Endothelial cell of umbilical vein (primary cell): ENCODE results near the gene ATXN3L. TPM values are rescaled to one million over a fixed set of nuclear protein-coding genes. Genes with fewer than 3 reads are reported as not detected.

Source experiments
- BruUV-seq: library from RNA; stranded (reverse); fragments of 400-500 nt; replicated peaks from 2 replicates; lab custom pipeline; 2021; lab: Mats Ljungman, UMichigan
- CTCF ChIA-PET: fragments of 300-600, 350-600 bp; sonication (Branson Sonifier 250); formaldehyde crosslinking; loops from one replicate; lab custom pipeline; 2021; ENCODE audit warnings: antibody characterized with exemption, inconsistent platforms; lab: Charles Lee
- POLR2A ChIA-PET: fragments of 300-600, 350-600 bp; sonication (Branson Sonifier 250); formaldehyde crosslinking; loops from one replicate; lab custom pipeline; 2021; ENCODE audit warnings: antibody characterized with exemption, inconsistent platforms; lab: Charles Lee
- DNase-seq: peaks from one replicate; pipeline ENCODE4 v3.0.0-alpha.2; 2011; ENCODE audit warnings: low read depth, low spot score
- FAIRE-seq: peaks from 2 replicates; lab custom pipeline; 2011; peaks lifted over from hg19 to GRCh38; lab: Jason Lieb, UNC
- H2AFZ ChIP-seq: 2 replicates; pipeline ENCODE4 v1.6.0; 2012; ENCODE audit warnings: low read depth, low read length, control low read depth, inconsistent platforms
- H3K27ac ChIP-seq: 2 replicates; pipeline ENCODE4 v1.5.1; 2011; ENCODE audit warnings: low read depth, mild to moderate bottlenecking, control low read depth, low read length, moderate library complexity; ENCODE audit not compliant: insufficient read depth
- H3K27me3 ChIP-seq, 2 experiments: 2 replicates each; pipeline versions ENCODE4 v1.6.0 to v1.6.1; 2011; ENCODE audit warnings: low read length in 2 of 2, mixed read lengths in 1 of 2; ENCODE audit not compliant: control insufficient read depth in 2 of 2, insufficient read depth in 2 of 2
- H3K36me3 ChIP-seq, 2 experiments: 2 replicates in 1 of 2; 3 replicates in 1 of 2; pipeline ENCODE4 v1.5.1; 2011; ENCODE audit warnings: low read length in 2 of 2, mild to moderate bottlenecking in 1 of 2, moderate library complexity in 1 of 2; ENCODE audit not compliant: control insufficient read depth in 2 of 2, insufficient read depth in 2 of 2; ENCODE audit errors: extremely low read depth in 1 of 2
- H3K4me1 ChIP-seq: 3 replicates; pipeline ENCODE4 v1.5.1; 2011; ENCODE audit warnings: mild to moderate bottlenecking, low read length; ENCODE audit not compliant: control insufficient read depth, insufficient read depth; ENCODE audit errors: extremely low read depth
- H3K4me2 ChIP-seq: 2 replicates; pipeline ENCODE4 v1.6.1; 2011; ENCODE audit warnings: low read length, control low read depth, mixed read lengths; ENCODE audit not compliant: insufficient read depth
- H3K4me3 ChIP-seq, 3 experiments: fragments of 200-600 bp in 1 of 3; sonication (generic), shearing (Covaris generic) in 1 of 3; replicated peaks in 1 of 3; 2 replicates each; pipeline ENCODE4 v1.5.1; 2011 to 2016; ENCODE audit warnings: control low read depth in 3 of 3, low read length in 3 of 3, mild to moderate bottlenecking in 2 of 3, inconsistent platforms in 1 of 3, low read depth in 1 of 3, moderate library complexity in 1 of 3; ENCODE audit not compliant: insufficient read depth in 1 of 3
- H3K79me2 ChIP-seq: 2 replicates; pipeline ENCODE4 v1.6.0; 2012; ENCODE audit warnings: low read length, inconsistent platforms; ENCODE audit not compliant: control insufficient read depth, insufficient read depth
- H3K9ac ChIP-seq: replicated peaks from 2 replicates; pipeline ENCODE3; 2011; ENCODE audit warnings: low read length, control low read depth; ENCODE audit not compliant: insufficient read depth; ENCODE audit errors: extremely low read depth
- H3K9me1 ChIP-seq: replicated peaks from 3 replicates; pipeline ENCODE4 v1.6.0; 2011; ENCODE audit warnings: mild to moderate bottlenecking, low read length; ENCODE audit not compliant: control insufficient read depth, insufficient read depth; ENCODE audit errors: extremely low read depth
- H3K9me3 ChIP-seq: replicated peaks from 2 replicates; pipeline ENCODE4 v1.5.1; 2012; ENCODE audit warnings: low read length, inconsistent platforms; ENCODE audit not compliant: control insufficient read depth, insufficient read depth
- H4K20me1 ChIP-seq: replicated peaks from 2 replicates; pipeline ENCODE3; 2011; ENCODE audit warnings: mild to moderate bottlenecking, low read length; ENCODE audit not compliant: control insufficient read depth, insufficient read depth; ENCODE audit errors: extremely low read depth
- CTCF ChIP-seq, 2 donors: IDR thresholded peaks; 1 replicate in 1 of 2; 2 replicates in 1 of 2; pipeline ENCODE4 v1.5.1; 2011; ENCODE audit warnings: low read length in 2 of 2, mild to moderate bottlenecking in 2 of 2, moderate library complexity in 2 of 2, control low read depth in 1 of 2, inconsistent platforms in 1 of 2, low read depth in 1 of 2; ENCODE audit not compliant: insufficient read depth in 1 of 2; ENCODE audit errors: extremely low read depth in 1 of 2
- EZH2 ChIP-seq: IDR thresholded peaks from 2 replicates; pipeline ENCODE4 v1.6.1; 2012; ENCODE audit warnings: borderline replicate concordance, low read depth, mild to moderate bottlenecking, moderate library complexity, low read length, inconsistent platforms; ENCODE audit not compliant: severe bottlenecking
- FOS ChIP-seq: IDR thresholded peaks from 2 replicates; pipeline ENCODE4 v1.6.1; 2011; ENCODE audit warnings: mild to moderate bottlenecking, low read length, moderate library complexity, borderline replicate concordance; ENCODE audit not compliant: insufficient read depth
- GATA2 ChIP-seq: IDR thresholded peaks from 2 replicates; pipeline ENCODE4 v1.7.0; 2011; ENCODE audit warnings: low read depth, mild to moderate bottlenecking, moderate library complexity, mixed read lengths, low read length; ENCODE audit not compliant: insufficient read length, insufficient read depth
- JUN ChIP-seq: IDR thresholded peaks from 2 replicates; pipeline ENCODE4 v1.6.1; 2011; ENCODE audit warnings: borderline replicate concordance, low read depth; ENCODE audit not compliant: insufficient read length, insufficient read depth
- MYC ChIP-seq: IDR thresholded peaks from one replicate; pipeline ENCODE4 v1.6.1; 2011; ENCODE audit warnings: mild to moderate bottlenecking, low read depth, low read length
- POLR2A ChIP-seq: IDR thresholded peaks from 2 replicates; pipeline ENCODE4 v1.6.1; 2012; ENCODE audit warnings: low read depth, mild to moderate bottlenecking, control low read depth, low read length
- POLR2AphosphoS5 ChIP-seq: IDR thresholded peaks from 2 replicates; pipeline ENCODE4 v1.6.1; 2012; ENCODE audit warnings: low read depth, mild to moderate bottlenecking, control low read depth, low read length, moderate library complexity; ENCODE audit not compliant: insufficient read depth
- dilution Hi-C: fragments of 300-500 bp; cut with MboI; formaldehyde crosslinking; loops from one replicate; pipeline ENCODE4 v1.15.0; 2019; ENCODE audit warnings: low sequenced_read_pairs; ENCODE audit not compliant: extremely low pct_ligation_motif_present
- intact Hi-C: fragments of 100-400 bp; cut with micrococcal nuclease; formaldehyde crosslinking; loops from one replicate; pipeline ENCODE4 v1.10.0; 2022
- polyA plus RNA-seq, 4 experiments: library from polyadenylated mRNA; depleted of rRNA in 3 of 4; stranded (reverse) in 3 of 4; unstranded in 1 of 4; fragments of >200 nt; gene quantifications; 2 replicates each; pipeline versions ENCODE4 v1.2.1 to v1.2.3, GENCODE V29; 2011 to 2012; ENCODE audit warnings: missing spikeins in 1 of 4
- total RNA-seq: library from RNA; stranded (reverse); gene quantifications from 2 replicates; pipeline ENCODE4 v1.2.3, GENCODE V29; 2021
- TF ChIP-seq, protein P1 (sequence below): IDR thresholded peaks from 2 replicates; pipeline ENCODE4 v1.6.1; 2011; ENCODE audit not compliant: insufficient read depth, insufficient read length

ATXN3L gene
- total and polyA plus RNA-seq, 2 donors (not counting 3 experiments of a cell fraction or from before 2014, with no cell fraction given), result not detected

DNA sequence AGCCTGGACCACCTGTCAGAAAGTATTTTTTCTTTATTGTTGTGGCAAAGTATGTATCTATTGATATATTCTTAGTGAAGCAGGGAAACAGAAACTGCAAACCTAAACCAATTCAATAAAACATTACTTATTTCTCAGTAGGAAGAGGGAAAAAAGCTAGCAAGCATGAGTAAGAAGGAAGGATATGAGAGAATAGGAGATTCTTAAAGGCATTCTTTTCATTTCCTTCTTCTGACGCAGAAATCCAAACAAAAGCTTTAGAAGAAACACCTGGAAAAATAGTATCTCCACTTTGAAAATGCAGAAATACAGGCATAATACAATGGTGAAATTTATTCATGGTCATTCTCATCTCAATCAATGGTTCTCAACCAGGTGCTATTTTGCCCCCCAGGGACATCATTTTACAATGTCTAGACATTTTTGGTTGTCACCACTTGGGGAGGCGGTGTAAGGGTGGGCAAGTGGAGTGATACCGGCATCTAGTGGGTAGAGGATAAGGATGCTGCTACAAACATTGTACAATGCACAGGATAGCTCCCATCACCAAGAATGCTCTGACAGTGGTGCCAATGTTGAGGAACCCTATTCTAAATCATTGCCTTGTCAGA, 21.7 kb upstream of the ATXN3L start:
- H3K27ac ChIP-seq, result peak overlapping the region; percentile 90
- BruUV-seq, result no TSS peak
- H3K9me3 ChIP-seq, result no peaks in the 10 kb centered on the region
- no peaks in the 10 kb centered on the region for H3K36me3 ChIP-seq
- no peaks in the 10 kb centered on the region for H3K27me3 ChIP-seq
- POLR2A ChIA-PET, result interaction anchor here (1.4 kb wide), 2 partner anchors 231 to 362 kb away, joined by 3 to 9 read pairs; no protein-coding TSS in a partner anchor
- H2AFZ ChIP-seq, result no peak overlapping the region
- dilution Hi-C loops, result no loop called here
- H3K9ac ChIP-seq, result peak overlapping the region; percentile 61
- CTCF ChIA-PET, result interaction anchor here (1.0 to 2.0 kb wide), 7 partner anchors 12 to 395 kb away, joined by 3 to 17 read pairs (median 4); no protein-coding TSS in a partner anchor
- DNase-seq (peak; percentile 59), FAIRE-seq (peak; percentile 85)
- H3K9me1 ChIP-seq, result no peaks in the 10 kb centered on the region
- no peak overlapping the region for H3K4me2 ChIP-seq
- H3K4me1 ChIP-seq, result peaks cover 20% of the 10 kb centered on the region
- H3K4me3 ChIP-seq, result no peak overlapping the region
- intact Hi-C loops, result loop anchor here (1.0 to 2.0 kb wide), 12 partner anchors 37 to 394 kb away; no protein-coding TSS in a partner anchor
- H3K79me2 ChIP-seq, result no peaks in the 10 kb centered on the region
- no peak for TF ChIP-seq CTCF (IDR thresholded peaks at IDR 0.05; ENCODE audit: extremely low read depth in 1 of 2, insufficient read depth in 1 of 2, low read depth in 1 of 2, low read length in 2 of 2)
- no peak for TF ChIP-seq POLR2A
- no peak for TF ChIP-seq POLR2AphosphoS5
- peak; percentile 55 for TF ChIP-seq FOS
- TF ChIP-seq GATA2, result no peak
- TF ChIP-seq MYC, result no peak
- TF ChIP-seq JUN, result peak; percentile 73
- TF ChIP-seq EZH2, result no peak
- TF ChIP-seq, protein P1, sequence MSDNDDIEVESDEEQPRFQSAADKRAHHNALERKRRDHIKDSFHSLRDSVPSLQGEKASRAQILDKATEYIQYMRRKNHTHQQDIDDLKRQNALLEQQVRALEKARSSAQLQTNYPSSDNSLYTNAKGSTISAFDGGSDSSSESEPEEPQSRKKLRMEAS, result no peak
- H4K20me1 ChIP-seq, result no peaks in the 10 kb centered on the region
